Neuronal stem cell (in vitro differentiated cells): ENCODE results near the gene TBC1D21.

Experiments
- DNase-seq: peaks from one replicate; pipeline ENCODE4 v3.0.0-alpha.2; 2013; ENCODE audit warnings: low spot score
- H2AFZ ChIP-seq: one replicate; pipeline ENCODE4 v1.6.1; 2013; ENCODE audit warnings: mild to moderate bottlenecking, low read length, inconsistent platforms
- H2AK5ac ChIP-seq: 2 replicates; pipeline ENCODE4 v1.6.1; 2013; ENCODE audit warnings: low read depth, mild to moderate bottlenecking, inconsistent platforms, low read length, moderate library complexity, mixed read lengths
- H2BK120ac ChIP-seq: 2 replicates; pipeline ENCODE4 v1.6.1; 2013; ENCODE audit warnings: low read depth, mild to moderate bottlenecking, inconsistent platforms, low read length, moderate library complexity, mixed read lengths
- H2BK12ac ChIP-seq: one replicate; pipeline ENCODE4 v1.6.1; 2013; ENCODE audit warnings: low read length, inconsistent platforms
- H2BK15ac ChIP-seq: 2 replicates; pipeline ENCODE4 v1.6.1; 2013; ENCODE audit warnings: mild to moderate bottlenecking, low read length, inconsistent platforms, mixed read lengths
- H2BK5ac ChIP-seq: one replicate; pipeline ENCODE4 v1.6.1; 2013; ENCODE audit warnings: inconsistent platforms, mild to moderate bottlenecking, low read length, moderate library complexity
- H3K14ac ChIP-seq: one replicate; pipeline ENCODE4 v1.6.1; 2013; ENCODE audit warnings: low read length, inconsistent platforms
- H3K18ac ChIP-seq: 2 replicates; pipeline ENCODE4 v1.6.1; 2013; ENCODE audit warnings: low read length, inconsistent platforms
- H3K23ac ChIP-seq: 2 replicates; pipeline ENCODE4 v1.6.1; 2013; ENCODE audit warnings: low read depth, mild to moderate bottlenecking, mixed read lengths, low read length, inconsistent platforms; ENCODE audit not compliant: poor library complexity
- H3K27ac ChIP-seq: replicated peaks from 3 replicates; pipeline ENCODE4 v1.5.1; 2013; ENCODE audit warnings: low read length, inconsistent platforms
- H3K27me3 ChIP-seq, 3 experiments: 2 replicates each; pipeline ENCODE4 v1.6.1; 2013; ENCODE audit warnings: low read length in 3 of 3, mild to moderate bottlenecking in 2 of 3, inconsistent platforms in 1 of 3, low read depth in 1 of 3, mixed read lengths in 1 of 3, moderate library complexity in 1 of 3; ENCODE audit not compliant: control insufficient read depth in 3 of 3, insufficient read depth in 3 of 3
- H3K36me3 ChIP-seq, 2 donors: replicated peaks in 1 of 2; 2 replicates each; pipeline ENCODE4 v1.6.1; 2013; ENCODE audit warnings: low read length in 2 of 2; ENCODE audit not compliant: control insufficient read depth in 2 of 2, insufficient read depth in 2 of 2
- H3K4ac ChIP-seq: 2 replicates; pipeline ENCODE4 v1.6.1; 2013; ENCODE audit warnings: inconsistent platforms, mild to moderate bottlenecking, low read length, moderate library complexity
- H3K4me1 ChIP-seq, 2 donors: 1 replicate in 1 of 2; 2 replicates in 1 of 2; pipeline ENCODE4 v1.6.1; 2013; ENCODE audit warnings: low read length in 2 of 2, low read depth in 1 of 2; ENCODE audit not compliant: control insufficient read depth in 2 of 2, insufficient read depth in 1 of 2
- H3K4me2 ChIP-seq: one replicate; pipeline ENCODE4 v1.6.1; 2013; ENCODE audit warnings: mild to moderate bottlenecking, low read length, inconsistent platforms; ENCODE audit not compliant: insufficient read depth, poor library complexity, severe bottlenecking
- H3K4me3 ChIP-seq, 2 donors: 2 replicates each; pipeline ENCODE4 v1.5.1; 2013; ENCODE audit warnings: low read length in 2 of 2, mild to moderate bottlenecking in 2 of 2, inconsistent platforms in 1 of 2, moderate library complexity in 1 of 2
- H3K79me1 ChIP-seq: one replicate; pipeline ENCODE4 v1.6.1; 2013; ENCODE audit warnings: low read depth, mild to moderate bottlenecking, inconsistent platforms, low read length, moderate library complexity
- H3K9ac ChIP-seq: one replicate; pipeline ENCODE4 v1.6.1; 2013; ENCODE audit warnings: mild to moderate bottlenecking, low read depth, low read length, inconsistent platforms; ENCODE audit not compliant: poor library complexity
- H3K9me3 ChIP-seq, 2 donors: replicated peaks in 1 of 2; 2 replicates each; pipeline versions ENCODE3 to v1.6.1; 2013; ENCODE audit warnings: low read length in 2 of 2, mild to moderate bottlenecking in 2 of 2, inconsistent platforms in 1 of 2, low read depth in 1 of 2, mixed read lengths in 1 of 2, moderate library complexity in 1 of 2; ENCODE audit not compliant: control insufficient read depth in 2 of 2, insufficient read depth in 1 of 2
- H4K8ac ChIP-seq: one replicate; pipeline ENCODE4 v1.6.1; 2013; ENCODE audit warnings: low read depth, mild to moderate bottlenecking, inconsistent platforms, low read length, moderate library complexity
- H4K91ac ChIP-seq: one replicate; pipeline ENCODE4 v1.6.1; 2013; ENCODE audit warnings: low read length, low read depth, mild to moderate bottlenecking, inconsistent platforms; ENCODE audit not compliant: poor library complexity
- WGBS, 2 donors: extraction: QIAGEN DNeasy Blood & Tissue Kit; methylation state at CpG; one replicate each; pipeline ENCODE4 v1.1.7; 2013; ENCODE audit warnings: missing lambda C conversion rate in 2 of 2, mixed read lengths in 1 of 2; ENCODE audit not compliant: insufficient read length in 2 of 2, insufficient replicate concordance in 1 of 2; ENCODE audit errors: extremely low coverage in 2 of 2; 5-methylcytosine and 5-hydroxymethylcytosine counted together

Gene TBC1D21

GRCh38 chr15:73852507-73852906, 20.9 kb upstream of the TBC1D21 start:
- no peak overlapping the region for H3K4me3 ChIP-seq
- H3K4ac ChIP-seq: no peak overlapping the region
- H3K4me1 ChIP-seq: no peaks in the 10 kb centered on the region
- H4K91ac ChIP-seq: no peak overlapping the region
- H2AK5ac ChIP-seq: no peak overlapping the region
- no peak overlapping the region for H2BK120ac ChIP-seq
- H3K9me3 ChIP-seq: no peaks in the 10 kb centered on the region
- H2BK12ac ChIP-seq: no peak overlapping the region
- DNase-seq: no peak
- H2BK5ac ChIP-seq: no peak overlapping the region
- H4K8ac ChIP-seq: no peak overlapping the region
- no peak overlapping the region for H2AFZ ChIP-seq
- H3K79me1 ChIP-seq: no peaks in the 10 kb centered on the region
- no CpG with 5 or more reads among the region's 5 CpGs for WGBS, 2 donors
- no peak overlapping the region for H2BK15ac ChIP-seq
- H3K27me3 ChIP-seq: peaks cover 0 to 18% (median 0%) of the 10 kb centered on the region in 3 experiments
- H3K18ac ChIP-seq: no peak overlapping the region
- H3K36me3 ChIP-seq: no peaks in the 10 kb centered on the region
- H3K14ac ChIP-seq: no peak overlapping the region
- no peak overlapping the region for H3K9ac ChIP-seq
- H3K27ac ChIP-seq: no peak overlapping the region
- H3K23ac ChIP-seq: no peak overlapping the region
- H3K4me2 ChIP-seq: no peak overlapping the region

- Histone ChIP-seq H2BK15ac (no peak overlapping the region), H2BK120ac (no peak overlapping the region), H3K36me3 (no peaks in the 10 kb centered on the region), H3K9me3 (no peaks in the 10 kb centered on the region), H2BK5ac (no peak overlapping the region), H3K4ac (no peak overlapping the region), H3K27me3 (peaks cover 0 to 24% (median 0%) of the 10 kb centered on the region in 3 experiments), H2AFZ (no peak overlapping the region), H2AK5ac (no peak overlapping the region), H3K4me2 (no peak overlapping the region), H3K27ac (no peak overlapping the region), H3K79me1 (no peaks in the 10 kb centered on the region), H3K18ac (no peak overlapping the region), H4K8ac (no peak overlapping the region), H3K23ac (no peak overlapping the region), H2BK12ac (no peak overlapping the region), H4K91ac (no peak overlapping the region), H3K4me3 (no peak overlapping the region), H3K4me1 (no peaks in the 10 kb centered on the region), H3K14ac (no peak overlapping the region), H3K9ac (no peak overlapping the region)
- DNase-seq: no peak
- no CpG with 5 or more reads among the region's 4 CpGs for WGBS, 2 donors
Observed at GRCh38 chr15:73854265-73854664, 19.1 kb upstream of the TBC1D21 start.

DNA sequence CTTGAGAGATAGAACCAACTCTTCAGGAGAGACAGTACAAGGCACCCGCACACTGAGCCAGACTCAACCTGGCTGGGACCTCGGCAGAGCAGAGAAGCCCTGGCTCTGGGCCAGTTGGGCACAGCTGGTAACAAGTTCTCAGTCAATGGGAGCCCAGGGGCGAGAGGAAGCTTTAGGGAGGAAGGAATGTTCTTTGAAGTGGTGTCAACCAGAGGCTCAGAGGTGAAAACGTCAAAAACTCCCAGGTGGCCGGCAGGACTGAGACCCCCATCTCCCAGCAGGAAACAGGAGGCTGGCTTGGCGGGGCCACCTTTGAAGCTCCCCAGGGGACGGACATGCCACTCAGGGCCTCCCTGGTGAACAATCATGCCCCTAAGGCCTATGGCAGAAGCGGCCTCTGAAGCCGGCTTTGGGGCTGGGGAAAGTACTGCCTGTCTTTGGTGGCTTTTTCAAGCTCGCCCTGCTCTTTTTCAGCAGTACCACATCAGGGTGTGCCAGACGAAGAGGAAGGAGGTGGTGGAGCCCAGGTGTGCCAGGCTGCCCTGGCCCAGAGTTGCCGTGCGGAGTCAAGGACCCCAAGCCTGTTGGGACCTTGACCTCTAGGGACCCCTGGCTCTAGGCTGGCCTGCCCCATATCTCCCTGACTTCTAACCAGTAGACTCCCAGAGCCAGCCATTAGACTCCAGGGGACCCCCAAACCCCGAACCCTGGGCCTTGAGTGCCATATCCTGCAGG, 16.7 kb upstream of the TBC1D21 start:
- no CpG with 5 or more reads among the region's 14 CpGs for WGBS, 2 donors
- Histone ChIP-seq H3K23ac (no peak overlapping the region), H2BK5ac (no peak overlapping the region), H3K9ac (no peak overlapping the region), H2AFZ (no peak overlapping the region), H3K36me3 (no peaks in the 10 kb centered on the region), H3K4me2 (no peak overlapping the region), H3K27me3 (peaks cover 0 to 21% (median 0%) of the 10 kb centered on the region in 3 experiments), H4K8ac (no peak overlapping the region), H2BK12ac (no peak overlapping the region), H3K14ac (no peak overlapping the region), H2BK15ac (no peak overlapping the region), H3K27ac (no peak overlapping the region), H3K9me3 (no peaks in the 10 kb centered on the region), H3K4me3 (no peak overlapping the region), H3K4ac (no peak overlapping the region), H4K91ac (no peak overlapping the region), H3K18ac (peak overlapping the region; percentile 42), H2BK120ac (no peak overlapping the region), H3K79me1 (no peaks in the 10 kb centered on the region), H2AK5ac (no peak overlapping the region), H3K4me1 (no peaks in the 10 kb centered on the region)
- DNase-seq: no peak

- Histone ChIP-seq H3K4me2 (no peak overlapping the region), H3K4ac (no peak overlapping the region), H2BK120ac (no peak overlapping the region), H2BK12ac (no peak overlapping the region), H3K4me3 (no peak overlapping the region), H3K9me3 (no peaks in the 10 kb centered on the region), H3K23ac (peak overlapping the region; percentile 59), H3K27me3 (peaks cover 0 to 21% (median 0%) of the 10 kb centered on the region in 3 experiments), H3K4me1 (peaks cover 0 to 1% of the 10 kb centered on the region in 2 donors), H2AFZ (no peak overlapping the region), H2BK5ac (peak overlapping the region; percentile 79), H2AK5ac (no peak overlapping the region), H4K91ac (no peak overlapping the region), H4K8ac (no peak overlapping the region), H3K79me1 (no peaks in the 10 kb centered on the region), H3K14ac (no peak overlapping the region), H3K36me3 (no peaks in the 10 kb centered on the region), H3K27ac (no peak overlapping the region), H2BK15ac (no peak overlapping the region), H3K18ac (no peak overlapping the region), H3K9ac (no peak overlapping the region)
- no peak for DNase-seq
- WGBS, 2 donors: no CpG with 5 or more reads among the region's 7 CpGs
Observed at GRCh38 chr15:73857193-73857920, 16.0 kb upstream of the TBC1D21 start.
